Cardiac muscle cell (in vitro differentiated cells and primary cell): ENCODE results near the gene EBF3. TPM values are rescaled to one million over a fixed set of nuclear protein-coding genes. Genes with fewer than 3 reads are reported as not detected.
A peak's percentile ranks its signal among the peaks of the same experiment; 100 is the strongest.

Source experiments
- DNase-seq, 2 donors: peaks; one replicate each; pipeline versions ENCODE4 v3.0.0 to v3.0.0-alpha.2; 2010 to 2017; ENCODE audit warnings: low read depth in 1 of 2, low spot score in 1 of 2
- H3K27ac ChIP-seq: fragments of 200-600 bp; sonication (generic); 2 replicates; pipeline ENCODE4 v1.5.1; 2016
- H3K27me3 ChIP-seq: fragments of 200-600 bp; sonication (generic); 2 replicates; pipeline ENCODE4 v1.6.0; 2016; ENCODE audit warnings: control low read depth
- H3K36me3 ChIP-seq: fragments of 200-600 bp; sonication (generic); 2 replicates; pipeline ENCODE4 v1.5.1; 2016; ENCODE audit warnings: control low read depth
- H3K4me1 ChIP-seq: fragments of 200-600 bp; sonication (generic); 2 replicates; pipeline ENCODE4 v1.8.1; 2017; ENCODE audit warnings: low read depth, mild to moderate bottlenecking, mixed run types
- H3K4me3 ChIP-seq: fragments of 200-600 bp; sonication (generic); 2 replicates; pipeline ENCODE4 v1.5.1; 2016; ENCODE audit warnings: mild to moderate bottlenecking
- H3K9me3 ChIP-seq: fragments of 200-600 bp; sonication (generic); 2 replicates; pipeline ENCODE4 v1.5.1; 2017; ENCODE audit warnings: low read depth, mild to moderate bottlenecking, control low read depth
- CTCF ChIP-seq: IDR thresholded peaks from 2 replicates; pipeline ENCODE4 v1.5.1; 2012; ENCODE audit warnings: low read depth, mild to moderate bottlenecking, low read length
- polyA plus RNA-seq: library from polyadenylated mRNA; unstranded; fragments of >200 nt; fragmentation: Nextera tagmentation; extraction: Ambion mirVana; gene quantifications from 2 replicates; pipeline ENCODE4 v1.2.1, GENCODE V29; 2016
- total RNA-seq: library from RNA; depleted of rRNA; stranded (reverse); fragments of >200 nt; gene quantifications from 2 replicates; pipeline ENCODE4 v1.2.3, GENCODE V29; 2016

Gene EBF3
- total and polyA plus RNA-seq, 2 experiments from 2014 or later = 0.61 to 2.8 TPM

DNA sequence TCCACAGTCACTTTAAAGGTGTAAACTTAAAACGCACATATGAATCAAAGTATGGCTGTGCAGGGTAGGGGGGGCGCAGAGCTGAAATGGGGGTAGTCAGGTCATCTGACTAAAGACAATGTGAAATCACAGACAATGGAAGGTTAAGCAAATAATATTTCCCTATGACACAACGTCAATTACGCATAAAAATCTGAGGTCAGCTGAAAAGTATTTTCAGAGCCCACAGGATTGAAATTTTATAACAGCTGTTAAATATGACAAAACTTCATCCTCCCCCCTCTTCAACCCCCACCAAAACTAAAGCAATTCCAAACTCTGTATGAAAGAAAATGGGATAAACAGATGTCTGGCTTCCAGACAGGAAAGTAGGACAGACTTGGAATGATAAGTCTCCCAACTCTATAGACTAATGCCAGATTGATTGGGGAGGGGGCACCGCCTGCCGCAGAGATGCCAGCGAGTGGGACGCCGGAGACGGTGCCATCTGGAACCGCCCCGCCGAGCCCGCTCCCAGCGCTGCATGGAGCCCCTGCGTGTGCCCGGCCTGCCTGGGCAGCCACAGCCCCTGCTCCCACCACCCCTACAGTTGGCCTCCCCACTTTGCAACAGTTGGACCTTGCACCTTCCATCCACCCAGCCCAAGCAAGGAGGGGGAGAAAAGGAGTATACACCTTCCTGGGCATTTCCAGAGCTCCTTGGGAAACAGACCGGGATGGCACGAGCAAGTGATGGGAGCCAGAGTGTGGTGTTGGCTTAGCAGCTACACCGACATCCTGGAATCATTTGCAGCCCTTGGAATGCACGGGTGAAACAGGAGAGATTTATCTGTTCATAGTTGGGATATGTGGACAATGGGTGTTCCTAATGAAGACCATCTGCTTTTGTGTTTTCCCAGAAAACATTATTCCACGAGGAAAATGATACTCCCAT is 10.7 kb downstream of the EBF3 start:
- Histone ChIP-seq H3K9me3 (no peaks in the 10 kb centered on the region), H3K36me3 (no peaks in the 10 kb centered on the region), H3K4me1 (peaks cover 2% of the 10 kb centered on the region), H3K27me3 (peaks cover 49% of the 10 kb centered on the region), H3K27ac (no peak overlapping the region), H3K4me3 (no peak overlapping the region)
- DNase-seq = peak in 1 of 2 donors; percentile 74
- no peak for TF ChIP-seq CTCF

- Histone ChIP-seq H3K36me3 (no peaks in the 10 kb centered on the region), H3K27ac (no peak overlapping the region), H3K27me3 (peaks cover 40% of the 10 kb centered on the region), H3K4me1 (no peaks in the 10 kb centered on the region), H3K9me3 (no peaks in the 10 kb centered on the region), H3K4me3 (no peak overlapping the region)
- no peak for DNase-seq
- TF ChIP-seq CTCF = no peak
Observed at GRCh38 chr10:129952378-129953118, 11.5 kb downstream of the EBF3 start.

GRCh38 chr10:129951970-129952265 is 12.2 kb downstream of the EBF3 start:
- H3K9me3 ChIP-seq = no peaks in the 10 kb centered on the region
- H3K36me3 ChIP-seq = no peaks in the 10 kb centered on the region
- H3K4me3 ChIP-seq = no peak overlapping the region
- H3K27ac ChIP-seq = no peak overlapping the region
- H3K27me3 ChIP-seq = peaks cover 34% of the 10 kb centered on the region
- no peaks in the 10 kb centered on the region for H3K4me1 ChIP-seq
- no peak for DNase-seq
- TF ChIP-seq CTCF = no peak

DNA sequence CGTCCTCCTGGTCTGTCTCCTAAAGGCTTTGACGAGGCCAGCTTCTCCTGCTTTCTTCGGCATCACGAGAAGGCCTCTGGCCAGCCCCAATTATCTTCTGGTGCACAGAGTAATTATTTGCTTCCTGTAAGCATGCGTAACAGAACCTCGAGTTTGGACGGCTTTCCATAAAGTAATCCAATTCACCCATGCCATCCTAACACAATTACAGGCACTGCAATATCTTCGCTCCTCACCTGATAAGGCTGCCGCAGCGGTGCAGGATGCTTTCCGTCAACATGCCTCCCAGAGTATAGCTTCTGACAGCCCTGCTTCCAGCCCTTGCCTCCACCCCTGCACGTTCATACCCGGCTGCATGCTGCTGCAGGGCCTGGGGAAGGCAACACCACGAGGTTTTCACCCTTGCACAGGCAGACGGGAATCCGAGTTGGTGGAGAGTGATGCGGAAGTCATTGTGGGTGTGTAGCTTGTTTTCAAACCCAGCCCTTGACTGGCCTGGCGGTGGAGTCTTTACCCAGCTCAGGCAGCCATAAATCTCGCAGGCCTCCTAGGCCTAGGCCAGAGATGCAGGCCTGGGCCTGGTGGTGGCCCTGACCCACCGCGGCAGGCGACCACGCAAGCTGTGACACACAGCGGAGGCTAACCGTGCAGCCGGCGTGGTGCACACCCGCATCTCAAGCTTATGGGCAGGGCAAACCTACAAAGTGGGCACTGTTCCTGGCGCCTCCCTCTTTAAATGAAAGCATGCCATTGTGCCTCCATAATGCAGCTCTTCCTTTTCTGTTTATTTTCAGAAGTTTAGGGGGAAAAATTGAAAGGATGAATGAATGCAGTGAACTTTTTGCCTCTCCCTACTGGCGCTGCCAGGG is 12.7 kb downstream of the EBF3 start:
- no peaks in the 10 kb centered on the region for H3K36me3 ChIP-seq
- no peaks in the 10 kb centered on the region for H3K4me1 ChIP-seq
- peak in 1 of 2 donors; percentile 70 for DNase-seq
- no peak for TF ChIP-seq CTCF
- no peaks in the 10 kb centered on the region for H3K9me3 ChIP-seq
- no peak overlapping the region for H3K27ac ChIP-seq
- H3K4me3 ChIP-seq = no peak overlapping the region
- peaks cover 28% of the 10 kb centered on the region for H3K27me3 ChIP-seq

GRCh38 chr10:129950676-129951075 is 13.4 kb downstream of the EBF3 start:
- no peaks in the 10 kb centered on the region for H3K9me3 ChIP-seq
- H3K27me3 ChIP-seq = peaks cover 21% of the 10 kb centered on the region
- DNase-seq = no peak
- no peaks in the 10 kb centered on the region for H3K4me1 ChIP-seq
- no peak for TF ChIP-seq CTCF
- H3K27ac ChIP-seq = no peak overlapping the region
- H3K36me3 ChIP-seq = no peaks in the 10 kb centered on the region
- no peak overlapping the region for H3K4me3 ChIP-seq
